Activated naive CD8-positive, alpha-beta T cell treated with anti-CD3 and anti-CD28 coated beads for 36 hours (primary cell): ENCODE data around the gene TTN. TPM values are rescaled to one million over a fixed set of nuclear protein-coding genes. Genes with fewer than 3 reads are reported as not detected.

Experiments used
- DNase-seq: peaks from one replicate; pipeline ENCODE4 v3.0.0; 2021
- H3K27ac Mint-ChIP-seq: one replicate; pipeline ENCODE4 v1.8.0; 2022; ENCODE audit warnings: mild to moderate bottlenecking, moderate library complexity, mixed read lengths
- H3K27me3 Mint-ChIP-seq: one replicate; pipeline ENCODE4 v1.8.0; 2022; ENCODE audit warnings: mild to moderate bottlenecking, mixed read lengths
- H3K36me3 Mint-ChIP-seq: one replicate; pipeline ENCODE4 v1.8.0; 2021; ENCODE audit warnings: mild to moderate bottlenecking, mixed read lengths
- H3K4me1 Mint-ChIP-seq: one replicate; pipeline ENCODE4 v1.8.0; 2021; ENCODE audit warnings: mixed read lengths
- H3K4me3 Mint-ChIP-seq: one replicate; pipeline ENCODE4 v1.8.0; 2022; ENCODE audit warnings: mild to moderate bottlenecking, moderate library complexity, mixed read lengths
- H3K9me3 Mint-ChIP-seq: one replicate; pipeline ENCODE4 v1.8.0; 2022; ENCODE audit warnings: mixed read lengths
- total RNA-seq, 2 experiments: library from RNA; stranded (reverse); gene quantifications; one replicate each; pipeline ENCODE4 v1.2.3, GENCODE V29; 2021

TTN gene
- total RNA-seq, 2 experiments from 2014 or later = 1.8 to 2.2 TPM

GRCh38 chr2:178506524-178506923 is 300.7 kb downstream of the TTN start:
- peaks cover 7% of the 10 kb centered on the region for H3K36me3 Mint-ChIP-seq
- H3K9me3 Mint-ChIP-seq = no peaks in the 10 kb centered on the region
- H3K4me3 Mint-ChIP-seq = no peak overlapping the region
- H3K27ac Mint-ChIP-seq = no peak overlapping the region
- H3K27me3 Mint-ChIP-seq = no peaks in the 10 kb centered on the region
- no peak for DNase-seq
- H3K4me1 Mint-ChIP-seq = peaks cover 2% of the 10 kb centered on the region

- H3K4me1 Mint-ChIP-seq = peaks cover 2% of the 10 kb centered on the region
- no peaks in the 10 kb centered on the region for H3K27me3 Mint-ChIP-seq
- H3K36me3 Mint-ChIP-seq = peaks cover 7% of the 10 kb centered on the region
- no peak overlapping the region for H3K4me3 Mint-ChIP-seq
- no peak for DNase-seq
- no peak overlapping the region for H3K27ac Mint-ChIP-seq
- H3K9me3 Mint-ChIP-seq = no peaks in the 10 kb centered on the region
These were observed 301.1 kb downstream of the TTN start for GRCh38 chr2:178506101-178506500.

DNA sequence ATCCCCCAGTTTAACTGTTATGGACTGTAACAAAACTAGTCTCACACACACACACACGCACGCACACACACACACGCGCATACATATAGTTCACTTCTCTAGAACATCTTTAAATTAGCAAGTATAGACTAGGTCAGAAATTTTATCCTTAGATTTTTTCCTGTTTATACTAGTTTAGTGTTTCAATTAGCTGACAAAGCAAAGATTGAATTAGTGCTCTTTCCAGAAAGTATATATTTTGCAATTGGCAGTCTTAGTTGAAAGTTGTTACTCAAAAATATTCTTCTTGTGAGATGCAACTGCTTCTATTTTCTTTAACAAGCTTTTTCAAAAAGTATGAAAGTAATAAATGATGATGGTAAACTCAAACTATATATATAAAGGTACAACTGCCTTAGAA is 304.5 kb downstream of the TTN start:
- Mint-ChIP-seq H3K27me3 (no peaks in the 10 kb centered on the region), H3K9me3 (no peaks in the 10 kb centered on the region), H3K27ac (no peak overlapping the region), H3K36me3 (peaks cover 13% of the 10 kb centered on the region), H3K4me1 (peaks cover under 1% of the 10 kb centered on the region), H3K4me3 (no peak overlapping the region)
- no peak for DNase-seq

- H3K27me3 Mint-ChIP-seq = no peaks in the 10 kb centered on the region
- H3K36me3 Mint-ChIP-seq = peaks cover 24% of the 10 kb centered on the region
- DNase-seq = no peak
- no peaks in the 10 kb centered on the region for H3K9me3 Mint-ChIP-seq
- H3K4me3 Mint-ChIP-seq = no peak overlapping the region
- no peak overlapping the region for H3K27ac Mint-ChIP-seq
- H3K4me1 Mint-ChIP-seq = no peaks in the 10 kb centered on the region
These were observed 307.6 kb downstream of the TTN start for GRCh38 chr2:178499640-178500039.

DNA sequence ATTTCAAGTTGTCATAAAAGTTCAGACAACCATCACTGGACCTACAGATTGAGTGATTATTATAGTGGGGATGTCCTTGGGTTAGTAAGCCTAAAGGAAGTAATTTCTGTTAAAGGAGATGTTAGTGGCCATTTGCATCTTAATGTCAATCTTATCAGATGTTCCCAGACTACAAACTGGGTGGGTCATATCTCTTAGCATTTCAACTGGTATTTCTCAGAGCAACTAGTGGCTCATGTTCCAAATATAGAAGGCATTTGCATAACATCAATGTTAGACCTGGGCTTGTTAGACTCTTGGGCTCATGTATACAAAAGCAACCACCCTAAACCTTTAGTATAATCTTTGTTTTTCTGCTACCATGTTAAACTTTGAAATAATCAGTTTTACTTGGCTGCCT is 309.1 kb downstream of the TTN start:
- H3K4me3 Mint-ChIP-seq = no peak overlapping the region
- no peak overlapping the region for H3K27ac Mint-ChIP-seq
- DNase-seq = no peak
- no peaks in the 10 kb centered on the region for H3K9me3 Mint-ChIP-seq
- H3K27me3 Mint-ChIP-seq = no peaks in the 10 kb centered on the region
- H3K4me1 Mint-ChIP-seq = no peaks in the 10 kb centered on the region
- peaks cover 32% of the 10 kb centered on the region for H3K36me3 Mint-ChIP-seq

DNA sequence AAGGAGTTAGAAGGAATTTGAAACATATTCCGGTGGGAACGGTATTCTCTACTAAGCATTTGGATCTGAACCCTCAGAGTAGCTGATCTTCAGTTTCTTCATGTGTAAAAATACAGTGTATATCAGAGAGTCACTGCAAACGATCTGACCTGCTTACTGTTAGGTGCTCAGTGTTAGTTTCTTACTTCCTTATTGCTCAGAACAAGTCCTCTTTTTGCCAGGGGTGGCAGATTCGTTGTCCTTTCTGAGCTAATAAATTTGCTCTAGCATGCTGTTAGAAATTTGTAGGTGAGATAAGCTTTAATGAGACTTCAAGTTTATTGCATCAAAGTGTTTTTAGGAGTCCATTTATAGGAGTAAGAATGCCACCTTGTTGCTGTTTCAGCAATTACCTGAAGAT is 311.2 kb downstream of the TTN start:
- Mint-ChIP-seq H3K9me3 (no peaks in the 10 kb centered on the region), H3K27ac (no peak overlapping the region), H3K36me3 (peaks cover 32% of the 10 kb centered on the region), H3K4me1 (peaks cover 1% of the 10 kb centered on the region), H3K27me3 (no peaks in the 10 kb centered on the region), H3K4me3 (no peak overlapping the region)
- DNase-seq = no peak

GRCh38 chr2:178491612-178492011 is 315.6 kb downstream of the TTN start:
- Mint-ChIP-seq H3K4me1 (peaks cover 10% of the 10 kb centered on the region), H3K36me3 (peaks cover 38% of the 10 kb centered on the region), H3K27me3 (no peaks in the 10 kb centered on the region), H3K9me3 (no peaks in the 10 kb centered on the region), H3K27ac (no peak overlapping the region), H3K4me3 (no peak overlapping the region)
- DNase-seq = no peak

GRCh38 chr2:178485356-178485755 is 321.9 kb downstream of the TTN start:
- Mint-ChIP-seq H3K4me1 (peaks cover 37% of the 10 kb centered on the region), H3K9me3 (no peaks in the 10 kb centered on the region), H3K27ac (no peak overlapping the region), H3K36me3 (peaks cover 22% of the 10 kb centered on the region), H3K4me3 (no peak overlapping the region), H3K27me3 (no peaks in the 10 kb centered on the region)
- no peak for DNase-seq

DNA sequence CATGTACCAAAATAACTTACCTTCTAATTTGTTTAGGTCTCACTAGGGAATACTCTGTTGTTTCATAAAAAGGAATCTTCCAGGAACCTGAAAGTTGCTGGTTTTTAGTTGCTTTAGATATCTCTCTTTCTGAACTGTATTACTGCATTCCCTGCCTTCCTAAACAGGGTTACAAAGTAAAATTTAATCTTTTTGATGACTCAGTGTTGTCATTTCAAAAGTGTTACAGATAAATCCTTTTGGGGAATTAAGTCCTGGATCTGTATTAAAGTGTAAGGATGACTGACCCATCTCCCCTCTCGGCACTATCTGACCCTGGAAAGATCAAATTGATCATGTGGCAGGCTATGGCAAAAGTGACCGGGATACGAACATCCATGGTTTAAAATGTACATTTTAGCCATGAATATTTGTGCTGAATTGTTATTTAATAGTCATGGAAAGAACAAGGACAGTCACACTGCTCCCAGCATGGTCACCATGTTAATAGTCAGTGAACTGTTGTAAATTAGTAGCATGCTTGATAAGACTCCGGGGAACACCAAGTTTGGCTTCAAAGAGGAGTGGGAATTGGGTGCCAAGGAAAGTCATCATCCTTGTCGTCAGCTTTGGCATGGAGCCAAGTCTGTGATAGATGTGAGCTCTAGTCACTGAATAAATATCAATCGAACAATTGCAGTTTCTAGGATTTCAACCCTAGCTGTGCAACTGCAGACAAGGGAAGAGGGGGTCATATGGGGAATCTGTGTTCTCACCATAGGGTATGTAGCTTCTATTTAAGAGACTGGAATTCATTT is 322.8 kb downstream of the TTN start:
- peaks cover 38% of the 10 kb centered on the region for H3K4me1 Mint-ChIP-seq
- no peak for DNase-seq
- H3K9me3 Mint-ChIP-seq = no peaks in the 10 kb centered on the region
- no peaks in the 10 kb centered on the region for H3K27me3 Mint-ChIP-seq
- H3K27ac Mint-ChIP-seq = no peak overlapping the region
- H3K36me3 Mint-ChIP-seq = peaks cover 17% of the 10 kb centered on the region
- no peak overlapping the region for H3K4me3 Mint-ChIP-seq

DNA sequence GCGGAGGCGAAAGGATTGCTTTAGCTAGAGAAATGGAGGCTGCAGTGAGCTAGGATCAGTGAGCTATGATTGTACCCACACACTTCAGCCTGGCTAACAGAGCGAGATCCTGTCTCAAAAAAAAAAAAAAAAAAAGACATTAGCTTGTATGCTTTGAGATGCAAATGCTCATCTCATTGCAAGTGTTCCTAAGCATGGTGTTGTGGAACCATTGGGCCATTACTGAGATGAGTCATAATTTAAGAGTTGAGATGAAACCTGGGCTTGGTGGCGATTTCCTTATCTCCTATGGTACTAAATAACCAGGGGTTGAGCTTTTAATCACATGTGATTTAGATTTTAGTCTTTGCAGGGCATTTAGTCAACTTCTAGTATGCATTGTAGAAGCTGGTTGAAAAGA is 324.8 kb downstream of the TTN start:
- Mint-ChIP-seq H3K36me3 (peaks cover 15% of the 10 kb centered on the region), H3K27me3 (no peaks in the 10 kb centered on the region), H3K4me3 (peak overlapping the region; percentile 87), H3K4me1 (peaks cover 40% of the 10 kb centered on the region), H3K27ac (no peak overlapping the region), H3K9me3 (no peaks in the 10 kb centered on the region)
- no peak for DNase-seq

- no peaks in the 10 kb centered on the region for H3K9me3 Mint-ChIP-seq
- peak within 1 kb of the TSS; percentile 97 for H3K27ac Mint-ChIP-seq
- peak within 1 kb of the TSS; percentile 96 for H3K4me3 Mint-ChIP-seq
- peak; percentile 82 for DNase-seq
- no peaks in the 10 kb centered on the region for H3K27me3 Mint-ChIP-seq
- peaks cover 43% of the 10 kb centered on the region for H3K4me1 Mint-ChIP-seq
- H3K36me3 Mint-ChIP-seq = peaks cover 7% of the 10 kb centered on the region
These were observed 326.7 kb downstream of the TTN start, which contains the start of gene PLEKHA3 for GRCh38 chr2:178480227-178481181. TSS of gene PLEKHA3 (plus strand) at chr2:178480457. CDS start at chr2:178480870, 413 bp downstream.

DNA sequence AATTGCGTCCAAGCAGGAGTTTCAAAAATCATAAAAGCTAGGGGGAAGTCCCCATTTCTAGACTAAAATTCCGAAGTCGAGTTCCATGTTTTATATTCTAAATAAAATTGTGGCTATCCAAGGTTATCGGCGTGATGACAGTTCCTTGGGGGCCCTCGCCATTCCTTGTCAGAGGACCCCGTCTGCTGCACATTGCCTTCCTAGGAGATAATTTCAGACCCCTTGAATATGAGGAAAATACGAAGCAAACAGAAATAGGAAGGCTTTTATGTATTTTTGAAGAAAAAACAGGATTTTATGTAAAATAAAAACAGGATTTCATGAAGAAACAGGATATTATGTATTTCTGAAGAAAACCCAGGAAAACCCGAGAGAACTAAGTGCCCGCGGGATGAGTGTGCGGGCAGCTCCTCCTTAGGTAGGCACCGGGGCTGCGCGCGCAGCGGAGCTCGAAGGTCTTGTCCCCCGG is 327.4 kb downstream of the TTN start:
- peaks cover 6% of the 10 kb centered on the region for H3K36me3 Mint-ChIP-seq
- H3K27ac Mint-ChIP-seq = peak overlapping the region; percentile 75
- peak overlapping the region; percentile 96 for H3K4me3 Mint-ChIP-seq
- no peak for DNase-seq
- no peaks in the 10 kb centered on the region for H3K27me3 Mint-ChIP-seq
- peaks cover 42% of the 10 kb centered on the region for H3K4me1 Mint-ChIP-seq
- H3K9me3 Mint-ChIP-seq = no peaks in the 10 kb centered on the region

DNA sequence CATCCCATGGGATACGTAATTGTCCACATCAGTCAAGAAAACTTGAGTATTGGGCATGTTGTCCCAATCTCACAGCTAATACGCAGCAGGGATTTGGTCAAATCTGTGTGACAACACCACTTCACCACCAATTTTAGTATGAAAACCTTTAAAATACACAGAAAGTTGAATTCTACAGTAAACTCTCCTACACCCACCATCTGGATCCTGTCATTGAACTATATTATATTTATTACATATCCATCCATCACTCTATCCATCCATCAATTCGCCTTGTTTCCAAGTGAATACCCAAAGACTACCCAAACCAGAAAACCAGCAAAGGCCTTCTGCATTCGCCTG is 328.0 kb downstream of the TTN start:
- peaks cover 5% of the 10 kb centered on the region for H3K36me3 Mint-ChIP-seq

GRCh38 chr2:178478439-178479274 is 328.6 kb downstream of the TTN start, which contains the start of gene FKBP7:
TSS of gene FKBP7 (minus strand) at chr2:178478600. CDS start at chr2:178478499, 101 bp downstream.
- H3K27me3 Mint-ChIP-seq = no peaks in the 10 kb centered on the region
- peak; percentile 81 for DNase-seq
- peaks cover 5% of the 10 kb centered on the region for H3K36me3 Mint-ChIP-seq
- peaks cover 37% of the 10 kb centered on the region for H3K4me1 Mint-ChIP-seq
- no peaks in the 10 kb centered on the region for H3K9me3 Mint-ChIP-seq
- peak within 1 kb of the TSS; percentile 97 for H3K27ac Mint-ChIP-seq
- H3K4me3 Mint-ChIP-seq = peak within 1 kb of the TSS; percentile 96

More for the DNA sequence above, 328.0 kb downstream of the TTN start:
- no peaks in the 10 kb centered on the region for H3K27me3 Mint-ChIP-seq
- peak overlapping the region; percentile 97 for H3K27ac Mint-ChIP-seq
- H3K4me1 Mint-ChIP-seq = peaks cover 37% of the 10 kb centered on the region
- no peak for DNase-seq
- H3K4me3 Mint-ChIP-seq = peak overlapping the region; percentile 96
- H3K9me3 Mint-ChIP-seq = no peaks in the 10 kb centered on the region
